HG02885 (cell line): ENCODE data around the gene TTYH3.

Experiments used
- ATAC-seq: cut with Tn5 transposase; IDR thresholded peaks from one replicate; pipeline ENCODE4 v1.9.1; 2021; ENCODE audit warnings: mild to moderate bottlenecking; ENCODE audit not compliant: unreplicated experiment, poor library complexity

TTYH3 gene

GRCh38 chr7:2644562-2645273 lies 12.9 kb downstream of the TTYH3 start:
- ATAC-seq: peak; percentile 31

GRCh38 chr7:2645274-2645868 lies 13.6 kb downstream of the TTYH3 start:
- ATAC-seq: peak; percentile 51

GRCh38 chr7:2646336-2646679 lies 14.5 kb downstream of the TTYH3 start:
- no peak for ATAC-seq

DNA sequence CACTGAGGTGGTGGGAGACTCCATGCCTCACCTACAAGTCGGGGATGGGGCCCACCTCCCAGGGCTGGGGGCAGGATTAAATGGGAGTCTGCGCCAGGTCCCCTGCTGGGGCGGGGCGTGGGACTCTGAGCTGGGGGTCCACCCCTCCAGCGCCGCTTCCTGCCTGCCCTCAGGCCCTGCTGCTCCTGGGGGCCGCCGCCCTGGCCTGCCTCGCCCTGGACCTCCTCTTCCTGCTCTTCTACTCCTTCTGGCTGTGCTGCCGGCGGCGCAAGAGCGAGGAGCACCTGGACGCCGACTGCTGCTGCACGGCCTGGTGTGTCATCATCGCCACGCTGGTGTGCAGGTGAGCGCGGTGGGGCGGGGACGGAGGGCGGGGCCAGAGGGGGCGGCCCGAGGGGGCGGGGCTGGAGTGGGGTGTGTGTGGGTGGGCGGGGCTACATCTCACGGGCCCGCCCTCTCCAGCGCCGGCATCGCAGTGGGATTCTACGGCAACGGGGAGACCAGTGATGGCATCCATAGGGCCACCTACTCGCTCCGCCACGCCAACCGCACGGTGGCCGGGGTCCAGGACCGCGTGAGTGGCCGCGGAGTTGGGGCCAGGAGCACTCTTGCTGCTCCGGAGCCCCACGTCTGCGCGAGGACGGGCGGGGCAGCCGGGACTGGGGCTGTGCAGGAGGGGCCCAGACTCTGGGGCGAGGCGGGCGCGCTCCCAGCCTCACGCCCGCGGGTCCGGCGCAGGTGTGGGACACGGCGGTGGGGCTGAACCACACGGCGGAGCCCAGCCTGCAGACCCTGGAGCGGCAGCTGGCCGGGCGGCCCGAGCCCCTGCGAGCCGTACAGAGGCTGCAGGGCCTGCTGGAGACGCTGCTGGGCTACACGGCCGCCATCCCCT lies 15.1 kb downstream of the TTYH3 start:
- no peak for ATAC-seq

- no peak for ATAC-seq
Measured at GRCh38 chr7:2647594-2648172, 15.9 kb downstream of the TTYH3 start.

DNA sequence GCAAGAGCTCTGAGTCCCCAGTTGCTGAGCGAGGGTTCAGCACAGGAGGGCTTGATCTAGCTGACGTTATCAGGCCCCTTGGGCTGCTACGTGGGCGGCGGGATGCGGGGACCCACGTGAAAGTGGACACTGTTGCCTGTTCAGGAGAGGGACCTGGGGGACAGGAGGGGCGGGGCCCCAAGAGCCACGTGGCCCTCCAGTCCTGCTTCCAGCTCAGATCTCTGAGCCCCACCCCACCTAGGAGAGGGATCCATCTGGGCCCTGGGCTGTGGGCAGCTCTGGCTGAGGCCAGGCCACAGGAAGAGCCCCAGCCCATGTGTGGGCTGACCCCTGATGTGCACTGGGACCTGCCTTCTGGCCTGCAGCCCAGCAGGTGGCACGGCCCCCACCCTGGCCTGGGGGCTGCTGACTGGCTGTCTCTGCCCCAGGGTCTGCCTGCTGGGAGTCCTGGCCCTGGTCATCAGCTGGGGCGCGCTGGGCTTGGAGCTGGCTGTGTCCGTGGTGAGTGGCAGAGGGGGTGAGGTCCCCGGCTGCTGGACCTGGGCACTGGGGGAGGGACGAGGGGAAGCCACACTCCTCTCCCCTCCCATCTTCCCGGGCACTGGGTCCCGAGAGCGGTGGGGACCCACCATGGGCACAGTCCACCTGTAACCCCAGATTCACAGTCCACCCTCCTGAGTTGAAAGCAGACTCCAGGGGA lies 17.5 kb downstream of the TTYH3 start:
- ATAC-seq: no peak

- no peak for ATAC-seq
Measured at GRCh38 chr7:2649991-2650390, 18.2 kb downstream of the TTYH3 start.

DNA sequence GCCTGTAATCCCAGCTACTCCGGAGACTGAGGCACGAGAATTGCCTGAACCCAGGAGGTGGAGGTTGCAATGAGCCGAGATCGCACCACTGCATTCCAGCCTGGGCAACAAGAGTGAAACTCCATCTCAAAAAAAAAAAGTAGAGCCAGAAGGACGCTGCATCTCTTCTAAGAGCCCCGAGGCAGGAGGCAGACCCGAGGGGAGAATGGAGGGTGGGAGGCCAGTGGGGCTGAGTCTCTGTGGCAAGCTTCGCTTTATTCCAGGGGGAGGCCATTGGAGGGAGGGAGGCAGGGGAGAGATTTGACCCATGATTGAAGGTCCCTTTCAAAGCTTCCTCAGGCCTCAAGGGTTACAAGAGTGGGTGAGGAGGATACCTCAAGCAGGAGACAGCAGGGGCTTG lies 18.7 kb downstream of the TTYH3 start:
- no peak for ATAC-seq

GRCh38 chr7:2651336-2651735 lies 19.6 kb downstream of the TTYH3 start:
- no peak for ATAC-seq

DNA sequence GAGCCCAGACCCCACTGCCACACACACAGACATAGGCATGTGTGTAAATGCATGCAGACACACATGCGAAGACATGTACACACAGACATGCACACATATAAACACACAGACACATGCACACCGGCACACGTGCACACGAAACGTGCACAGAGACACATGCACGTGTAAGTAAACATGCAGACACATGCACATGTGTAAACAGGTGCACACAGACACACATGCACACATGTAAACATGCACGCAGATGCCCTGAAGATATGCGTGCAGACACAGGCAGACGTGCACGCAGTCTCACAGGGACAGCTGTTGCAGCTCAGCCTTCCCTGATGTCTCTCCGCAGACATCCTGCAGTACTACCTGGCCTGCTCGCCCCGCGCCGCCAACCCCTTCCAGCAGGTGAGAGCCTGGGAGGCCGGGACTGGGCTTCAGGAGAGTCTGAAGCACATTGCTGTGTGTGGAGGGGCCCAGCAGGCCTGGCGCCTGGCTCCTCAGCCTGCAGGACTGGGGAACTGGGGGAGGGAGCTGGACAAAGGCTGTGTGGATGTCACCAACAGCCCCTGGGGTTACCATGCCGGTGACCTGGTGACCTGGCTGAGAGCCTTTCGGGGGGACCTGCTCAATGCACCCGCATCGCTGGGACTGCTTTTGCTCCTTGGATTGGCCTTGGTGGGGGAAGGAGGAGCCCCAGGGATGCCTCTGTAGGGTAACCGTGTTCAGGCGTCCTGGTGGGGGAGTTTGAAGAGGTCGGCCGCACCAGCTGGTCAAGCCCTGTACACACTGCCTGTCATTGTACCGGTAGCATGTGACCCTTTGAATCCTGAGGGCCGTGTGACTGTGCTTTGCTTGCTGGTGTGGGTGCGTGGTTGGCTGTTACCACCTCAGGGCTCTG lies 20.3 kb downstream of the TTYH3 start:
- no peak for ATAC-seq

- no peak for ATAC-seq
Measured at GRCh38 chr7:2652736-2653060, 20.9 kb downstream of the TTYH3 start.

- no peak for ATAC-seq
Measured at GRCh38 chr7:2654059-2654458, 22.3 kb downstream of the TTYH3 start.

DNA sequence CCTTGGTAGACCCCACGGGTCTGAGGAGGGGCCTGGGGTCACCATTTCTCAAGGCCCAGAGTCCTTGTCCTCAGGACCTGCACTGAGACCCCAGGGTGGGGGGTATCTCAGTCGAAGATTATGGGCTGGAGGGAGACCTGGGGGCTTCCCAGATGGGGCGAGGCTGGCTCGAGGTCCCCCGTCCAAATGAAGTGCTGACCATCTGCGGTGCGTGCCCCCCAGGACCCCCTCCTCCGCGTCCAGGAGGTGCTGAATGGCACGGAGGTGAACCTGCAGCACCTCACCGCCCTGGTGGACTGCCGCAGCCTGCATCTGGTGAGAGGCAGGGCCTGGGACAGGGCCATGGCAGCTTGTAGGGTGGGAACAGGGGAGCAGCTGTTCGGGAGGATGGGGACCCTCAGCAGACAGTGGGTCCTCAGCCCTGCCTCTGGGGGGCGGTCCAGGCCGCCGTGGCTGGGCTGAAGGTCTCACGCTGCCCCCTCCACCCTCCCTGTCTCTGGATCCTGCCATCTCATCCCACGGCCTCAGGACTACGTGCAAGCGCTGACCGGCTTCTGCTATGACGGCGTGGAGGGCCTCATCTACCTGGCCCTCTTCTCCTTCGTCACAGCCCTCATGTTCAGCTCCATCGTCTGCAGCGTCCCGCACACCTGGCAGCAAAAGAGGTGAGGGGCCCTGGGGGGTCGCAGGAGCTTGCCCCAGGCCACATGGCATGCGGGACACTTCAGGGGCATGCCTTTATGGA lies 24.3 kb downstream of the TTYH3 start:
- no peak for ATAC-seq

GRCh38 chr7:2657208-2657607 lies 25.4 kb downstream of the TTYH3 start:
- ATAC-seq: no peak

- ATAC-seq: no peak
Measured at GRCh38 chr7:2657920-2658671, 26.3 kb downstream of the TTYH3 start.

DNA sequence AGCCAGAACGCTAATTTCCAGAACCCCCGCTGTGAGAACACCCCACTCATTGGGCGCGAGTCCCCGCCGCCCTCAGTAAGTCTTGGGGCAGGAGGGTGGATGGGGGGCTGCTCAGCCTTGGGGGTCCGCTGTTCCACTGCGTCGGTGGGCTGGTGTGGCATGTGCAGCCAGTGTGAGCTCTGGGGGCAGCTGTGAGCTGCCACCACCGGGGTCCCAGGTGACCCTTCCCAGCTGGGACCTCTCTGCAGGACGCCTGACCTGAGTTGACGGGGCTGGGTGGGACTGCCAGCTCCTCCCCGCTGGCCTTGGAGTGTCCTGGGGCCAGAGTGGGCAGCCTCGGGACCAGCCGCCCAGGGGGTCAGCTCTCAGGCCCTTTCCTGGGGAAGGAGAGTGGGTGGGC lies 27.2 kb downstream of the TTYH3 start:
- no peak for ATAC-seq

DNA sequence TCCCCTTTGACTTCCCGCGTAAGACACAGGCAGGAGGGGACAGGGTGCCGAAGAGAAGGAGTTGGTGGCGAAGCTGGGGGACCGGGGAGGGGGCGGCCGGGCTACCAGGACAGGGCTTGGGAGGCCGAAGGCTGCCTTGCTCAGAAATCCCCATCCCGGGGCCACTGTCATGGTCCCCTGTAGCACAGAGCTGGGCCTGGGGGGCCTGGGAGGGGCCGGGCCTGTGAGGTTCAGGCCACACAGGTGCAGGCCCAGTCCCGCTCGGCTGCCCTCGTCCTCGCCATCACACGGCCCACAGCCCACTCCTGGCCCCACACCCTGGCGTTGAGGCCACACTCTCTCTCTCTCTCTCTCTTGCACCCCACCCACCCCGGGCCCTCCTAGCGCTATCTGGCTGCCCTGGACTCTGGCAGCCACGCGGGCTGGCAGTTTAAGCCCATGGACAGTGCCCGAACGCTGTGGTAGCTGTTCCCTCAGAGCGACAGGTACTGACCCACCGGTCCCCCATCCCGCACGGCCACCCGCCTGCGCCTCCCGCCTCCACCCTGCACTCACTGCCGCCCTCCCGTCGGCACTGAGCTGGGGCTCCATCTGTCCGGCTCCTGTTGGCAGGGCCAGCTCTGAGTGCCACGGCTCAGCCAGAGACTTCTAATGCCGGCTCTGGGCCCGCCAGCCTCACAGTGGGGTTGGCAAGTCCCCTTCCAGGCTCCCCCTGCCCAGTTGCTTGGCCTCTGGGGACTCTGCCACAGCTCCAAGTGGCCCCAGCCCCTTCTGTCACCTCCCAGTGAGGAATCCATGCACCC lies 28.0 kb downstream of the TTYH3 start:
- no peak for ATAC-seq
